HEK293 (cell line): ENCODE results near the gene DDAH1.

ENCODE experiments used
- CTCF ChIA-PET: fragments of 350-600 bp; formaldehyde crosslinking; extraction: SDS; loops from one replicate; lab custom pipeline; 2021; ENCODE audit warnings: antibody characterized with exemption; lab: Yijun Ruan, JAX
- POLR2A ChIA-PET: fragments of 300-600 bp; formaldehyde crosslinking; extraction: SDS; loops from one replicate; lab custom pipeline; 2020; ENCODE audit warnings: antibody characterized with exemption, inconsistent platforms; lab: Yijun Ruan, JAX
- H3K27ac ChIP-seq: fragments of 200-500 bp; sonication (Bioruptor generic); 2 replicates; pipeline ENCODE4 v1.5.1; 2014; ENCODE audit warnings: low read depth, low read length, control low read depth, inconsistent platforms; ENCODE audit errors: extremely low read depth
- H3K36me3 ChIP-seq, 2 experiments: fragments of 200-500 bp in 1 of 2; sonication (Bioruptor generic) in 1 of 2; 1 replicate in 1 of 2; 2 replicates in 1 of 2; pipeline ENCODE4 v1.5.1; 2014 to 2017; ENCODE audit warnings: inconsistent platforms in 2 of 2, low read length in 2 of 2; ENCODE audit not compliant: control insufficient read depth in 2 of 2, insufficient read depth in 1 of 2
- H3K4me1 ChIP-seq: fragments of 200-500 bp; sonication (Bioruptor generic); 2 replicates; pipeline ENCODE4 v1.5.1; 2014; ENCODE audit warnings: mild to moderate bottlenecking, low read length, inconsistent platforms; ENCODE audit not compliant: control insufficient read depth, insufficient read depth
- H3K4me3 ChIP-seq: 2 replicates; pipeline ENCODE4 v1.5.1; 2011; ENCODE audit warnings: low read depth, mild to moderate bottlenecking, control low read depth, low read length, moderate library complexity
- H3K9me3 ChIP-seq: fragments of 200-500 bp; sonication (Bioruptor generic); 2 replicates; pipeline ENCODE4 v1.5.1; 2014; ENCODE audit warnings: low read depth, low read length, inconsistent platforms; ENCODE audit not compliant: control insufficient read depth, insufficient read depth
- HIC1 ChIP-seq: fragments of 450-650 bp; formaldehyde crosslinking; IDR thresholded peaks from 2 replicates; pipeline ENCODE4 v1.5.1; 2016; ENCODE audit warnings: missing biosample characterization, missing genetic modification characterization
- HOXA7 ChIP-seq: sonication (generic); formaldehyde crosslinking; IDR thresholded peaks from 2 replicates; pipeline ENCODE4 v1.8.1; 2022; ENCODE audit warnings: missing genetic modification reagents, borderline replicate concordance
- INSM2 ChIP-seq: fragments of 450-650 bp; formaldehyde crosslinking; IDR thresholded peaks from 2 replicates; pipeline ENCODE4 v1.5.1; 2016; ENCODE audit warnings: missing biosample characterization, missing genetic modification characterization
- KLF8 ChIP-seq: fragments of 450-650 bp; formaldehyde crosslinking; IDR thresholded peaks from 2 replicates; pipeline ENCODE4 v1.5.1; 2016; ENCODE audit warnings: missing biosample characterization, missing genetic modification characterization
- PATZ1 ChIP-seq: fragments of 450-650 bp; formaldehyde crosslinking; IDR thresholded peaks from 2 replicates; pipeline ENCODE4 v1.5.1; 2016; ENCODE audit warnings: missing biosample characterization, missing genetic modification characterization
- REST ChIP-seq: fragments of 450-650 bp; formaldehyde crosslinking; IDR thresholded peaks from 2 replicates; pipeline ENCODE4 v1.5.1; 2016; ENCODE audit warnings: missing biosample characterization, missing genetic modification characterization
- SP7 ChIP-seq: fragments of 450-650 bp; formaldehyde crosslinking; IDR thresholded peaks from 2 replicates; pipeline ENCODE4 v1.5.1; 2016; ENCODE audit warnings: missing biosample characterization, missing genetic modification characterization
- YY2 ChIP-seq: fragments of 450-650 bp; formaldehyde crosslinking; IDR thresholded peaks from 2 replicates; pipeline ENCODE4 v1.5.1; 2016; ENCODE audit warnings: missing biosample characterization, missing genetic modification characterization
- ZBTB48 ChIP-seq: fragments of 450-650 bp; formaldehyde crosslinking; IDR thresholded peaks from 2 replicates; pipeline ENCODE4 v1.5.1; 2016; ENCODE audit warnings: missing biosample characterization, missing genetic modification characterization
- ZBTB6 ChIP-seq: fragments of 450-650 bp; formaldehyde crosslinking; IDR thresholded peaks from 2 replicates; pipeline ENCODE4 v1.5.1; 2017; ENCODE audit warnings: missing biosample characterization, missing genetic modification characterization
- ZFP3 ChIP-seq: fragments of 450-650 bp; formaldehyde crosslinking; IDR thresholded peaks from 2 replicates; pipeline ENCODE4 v1.5.1; 2016; ENCODE audit warnings: low read depth, missing biosample characterization, missing genetic modification characterization
- ZFP37 ChIP-seq: fragments of 450-650 bp; formaldehyde crosslinking; IDR thresholded peaks from 2 replicates; pipeline ENCODE4 v1.5.1; 2016; ENCODE audit warnings: missing biosample characterization, missing genetic modification characterization
- ZNF138 ChIP-seq: fragments of 450-650 bp; formaldehyde crosslinking; IDR thresholded peaks from 2 replicates; pipeline ENCODE4 v1.5.1; 2016; ENCODE audit warnings: missing biosample characterization, missing genetic modification characterization, borderline replicate concordance
- ZNF174 ChIP-seq: fragments of 450-650 bp; formaldehyde crosslinking; IDR thresholded peaks from 2 replicates; pipeline ENCODE4 v1.5.0; 2017; ENCODE audit warnings: missing biosample characterization, mild to moderate bottlenecking, missing genetic modification characterization
- ZNF175 ChIP-seq: fragments of 450-650 bp; formaldehyde crosslinking; IDR thresholded peaks from 2 replicates; pipeline ENCODE4 v1.5.1; 2016; ENCODE audit warnings: missing biosample characterization, missing genetic modification characterization
- ZNF366 ChIP-seq: fragments of 450-650 bp; formaldehyde crosslinking; conservative IDR thresholded peaks from 2 replicates; pipeline ENCODE4 v1.5.1; 2016; ENCODE audit warnings: missing biosample characterization, missing genetic modification characterization
- ZNF404 ChIP-seq: fragments of 450-650 bp; formaldehyde crosslinking; IDR thresholded peaks from 2 replicates; pipeline ENCODE4 v1.5.1; 2017; ENCODE audit warnings: missing biosample characterization, missing genetic modification characterization
- ZNF488 ChIP-seq: fragments of 450-650 bp; formaldehyde crosslinking; IDR thresholded peaks from 2 replicates; pipeline ENCODE4 v1.5.1; 2016; ENCODE audit warnings: missing biosample characterization, missing genetic modification characterization
- ZNF514 ChIP-seq: fragments of 450-650 bp; formaldehyde crosslinking; IDR thresholded peaks from 2 replicates; pipeline ENCODE4 v1.5.1; 2016; ENCODE audit warnings: missing biosample characterization, missing genetic modification characterization
- ZNF558 ChIP-seq: fragments of 450-650 bp; formaldehyde crosslinking; IDR thresholded peaks from 2 replicates; pipeline ENCODE4 v1.5.1; 2016; ENCODE audit warnings: missing biosample characterization, missing genetic modification characterization
- ZNF560 ChIP-seq: fragments of 450-650 bp; formaldehyde crosslinking; IDR thresholded peaks from 2 replicates; pipeline ENCODE4 v1.5.1; 2017; ENCODE audit warnings: missing biosample characterization, missing genetic modification characterization, borderline replicate concordance
- ZNF654 ChIP-seq: fragments of 450-650 bp; formaldehyde crosslinking; IDR thresholded peaks from 2 replicates; pipeline ENCODE4 v1.5.1; 2016; ENCODE audit warnings: low read depth, missing biosample characterization, missing genetic modification characterization
- ZNF704 ChIP-seq: fragments of 450-650 bp; formaldehyde crosslinking; IDR thresholded peaks from 2 replicates; pipeline ENCODE4 v1.5.1; 2016; ENCODE audit warnings: missing biosample characterization, missing genetic modification characterization
- ZNF830 ChIP-seq: fragments of 450-650 bp; IDR thresholded peaks from 2 replicates; pipeline ENCODE4 v1.5.0; 2018; ENCODE audit warnings: missing biosample characterization, missing genetic modification characterization, low read depth, mild to moderate bottlenecking, moderate library complexity
- ZNF837 ChIP-seq: fragments of 450-650 bp; formaldehyde crosslinking; IDR thresholded peaks from 2 replicates; pipeline ENCODE4 v1.5.1; 2016; ENCODE audit warnings: missing biosample characterization, missing genetic modification characterization

Gene DDAH1

GRCh38 chr1:85328713-85329397 lies 136.1 kb downstream of the DDAH1 start:
- POLR2A ChIA-PET, result interaction anchor here (2.0 kb wide), 1 partner anchor 252 kb away, joined by 8 read pairs; the partner anchor contains the start of gene CCN1
- no peaks in the 10 kb centered on the region for H3K9me3 ChIP-seq
- H3K4me3 ChIP-seq, result no peak overlapping the region
- no peaks in the 10 kb centered on the region for H3K4me1 ChIP-seq
- CTCF ChIA-PET, result interaction anchor here (1.0 to 3.0 kb wide), 3 partner anchors 11 to 20 kb away, joined by 3 to 18 read pairs (median 13); no protein-coding TSS in a partner anchor
- H3K36me3 ChIP-seq, result no peaks in the 10 kb centered on the region; a peak in 1 of 3 replicates
- no peak overlapping the region for H3K27ac ChIP-seq
- no peak for TF ChIP-seq ZNF654
- no peak for TF ChIP-seq ZNF404
- no peak for TF ChIP-seq ZNF174 (tag by site-specific recombination)
- TF ChIP-seq HOXA7 (CRISPR knock-in tag), result no peak
- no peak for TF ChIP-seq KLF8
- peak; percentile 71 for TF ChIP-seq HIC1 (tag by site-specific recombination)
- TF ChIP-seq ZBTB6 (tag by site-specific recombination), result no peak
- TF ChIP-seq ZNF704 (tag by site-specific recombination), result no peak
- TF ChIP-seq ZBTB48, result no peak
- TF ChIP-seq ZNF138, result no peak
- no peak for TF ChIP-seq REST (tag by site-specific recombination)
- no peak for TF ChIP-seq ZNF514 (tag by site-specific recombination)
- no peak for TF ChIP-seq PATZ1
- no peak for TF ChIP-seq YY2 (tag by site-specific recombination)
- TF ChIP-seq ZFP37 (tag by site-specific recombination), result 0 out of 2 replicates have a peak, but pooled peaks have one; percentile 27
- no peak for TF ChIP-seq ZNF837
- TF ChIP-seq SP7 (tag by site-specific recombination), result peak; percentile 59; the same call in 1 of the 2 replicates
- no peak for TF ChIP-seq ZNF830 (tag by site-specific recombination)
- no peak for TF ChIP-seq ZNF558
- 0 out of 2 replicates have a peak, but pooled peaks have one; percentile 28 for TF ChIP-seq INSM2 (tag by site-specific recombination)
- TF ChIP-seq ZNF366 (tag by site-specific recombination), result 0 out of 2 replicates have a peak, but pooled peaks have one; percentile 22
- no peak for TF ChIP-seq ZNF560 (tag by site-specific recombination)
- TF ChIP-seq ZFP3 (tag by site-specific recombination), result no peak
- TF ChIP-seq ZNF175 (tag by site-specific recombination), result no peak
- no peak for TF ChIP-seq ZNF488 (tag by site-specific recombination)
